ENCODE results near the gene NBL1.

GRCh38 chr1:19682901-19683300 lies 38.8 kb downstream of the NBL1 start:
- TF ChIP-seq FOXK2 (IDR thresholded peaks at IDR 0.05) (no peak), MAX (IDR thresholded peaks at IDR 0.05; ENCODE audit: low read depth, low read length) (no peak), EZH2 (IDR thresholded peaks at IDR 0.05; ENCODE audit: borderline replicate concordance, control insufficient read depth, low read depth, low read length) (no peak), REST (IDR thresholded peaks at IDR 0.05; ENCODE audit: low read depth, low read length) (no peak), FOXM1 (IDR thresholded peaks at IDR 0.05; ENCODE audit: low read depth, low read length) (no peak), RAD21 (IDR thresholded peaks at IDR 0.05; ENCODE audit: insufficient read depth, low read depth, low read length) (no peak), MXI1 (IDR thresholded peaks at IDR 0.05; ENCODE audit: low read depth, low read length) (no peak)

Data from GM12878 (cell line).